ENCODE data around the gene DCAF12L2. TPM values are rescaled to one million over a fixed set of nuclear protein-coding genes. Genes with fewer than 3 reads are reported as not detected.
"Not testable (repeated sequence)": the region's sequence is repeated elsewhere in the genome, so short reads cannot be mapped to it uniquely, and the experiment has no call there.

DCAF12L2 gene
- total RNA-seq: 12.0 TPM

GRCh38 chrX:126165721-126166461 lies at the start of gene DCAF12L2:
DCAF12L2 (minus strand) TSS chrX:126166289; CDS start chrX:126165924, 365 bp downstream.
- H3K9me3 ChIP-seq (ENCODE audit: control insufficient read depth in 3 of 3, low read length in 3 of 3): no peaks in the 10 kb centered on the region
- H3K4me1 ChIP-seq (ENCODE audit: control insufficient read depth in 3 of 3, insufficient read depth in 3 of 3, low read length in 3 of 3): no peaks in the 10 kb centered on the region
- no peaks in the 10 kb centered on the region for H3K27me3 ChIP-seq (ENCODE audit: control insufficient read depth in 3 of 3, insufficient read depth in 3 of 3, low read length in 3 of 3)
- H3K4me3 ChIP-seq (ENCODE audit: low read length in 3 of 3): peak within 1 kb of the TSS in 1 of 3 donors; percentile 14
- H3K36me3 ChIP-seq (ENCODE audit: control insufficient read depth in 3 of 3, insufficient read depth in 3 of 3, low read length in 3 of 3): no peaks in the 10 kb centered on the region
- H3K27ac ChIP-seq (ENCODE audit: low read depth, low read length): no peak within 1 kb of the TSS
- no peak within 1 kb of the TSS for H3K9ac ChIP-seq (ENCODE audit: low read depth in 1 of 3, low read length in 3 of 3)

GRCh38 chrX:126190888-126191287 lies 24.8 kb upstream of the DCAF12L2 start:
- not testable (repeated sequence) for H3K4me1 ChIP-seq (ENCODE audit: control insufficient read depth in 3 of 3, insufficient read depth in 3 of 3, low read length in 3 of 3); H3K27me3 ChIP-seq (ENCODE audit: control insufficient read depth in 3 of 3, insufficient read depth in 3 of 3, low read length in 3 of 3); H3K36me3 ChIP-seq (ENCODE audit: control insufficient read depth in 3 of 3, insufficient read depth in 3 of 3, low read length in 3 of 3); H3K27ac ChIP-seq (ENCODE audit: low read depth, low read length); H3K4me3 ChIP-seq (ENCODE audit: low read length in 3 of 3); H3K9ac ChIP-seq (ENCODE audit: low read depth in 1 of 3, low read length in 3 of 3); H3K9me3 ChIP-seq (ENCODE audit: control insufficient read depth in 3 of 3, low read length in 3 of 3)

- Histone ChIP-seq H3K27ac (ENCODE audit: low read depth, low read length) (no peak overlapping the region), H3K36me3 (ENCODE audit: control insufficient read depth in 3 of 3, insufficient read depth in 3 of 3, low read length in 3 of 3) (no peaks in the 10 kb centered on the region), H3K4me3 (ENCODE audit: low read length in 3 of 3) (no peak overlapping the region)
Observed at GRCh38 chrX:126177133-126177840, 11.2 kb upstream of the DCAF12L2 start.

GRCh38 chrX:126170720-126171119 lies 4.6 kb upstream of the DCAF12L2 start:
- H3K9ac ChIP-seq (ENCODE audit: low read depth in 1 of 3, low read length in 3 of 3): no peak overlapping the region
- no peak overlapping the region for H3K4me3 ChIP-seq (ENCODE audit: low read length in 3 of 3)
- no peaks in the 10 kb centered on the region for H3K27me3 ChIP-seq (ENCODE audit: control insufficient read depth in 3 of 3, insufficient read depth in 3 of 3, low read length in 3 of 3)
- H3K4me1 ChIP-seq (ENCODE audit: control insufficient read depth in 3 of 3, insufficient read depth in 3 of 3, low read length in 3 of 3): no peaks in the 10 kb centered on the region
- H3K9me3 ChIP-seq (ENCODE audit: control insufficient read depth in 3 of 3, low read length in 3 of 3): no peaks in the 10 kb centered on the region
- H3K36me3 ChIP-seq (ENCODE audit: control insufficient read depth in 3 of 3, insufficient read depth in 3 of 3, low read length in 3 of 3): no peaks in the 10 kb centered on the region
- H3K27ac ChIP-seq (ENCODE audit: low read depth, low read length): no peak overlapping the region

More at GRCh38 chrX:126177133-126177840, 11.2 kb upstream of the DCAF12L2 start:
- Histone ChIP-seq H3K9me3 (ENCODE audit: control insufficient read depth in 3 of 3, low read length in 3 of 3) (no peaks in the 10 kb centered on the region), H3K4me1 (ENCODE audit: control insufficient read depth in 3 of 3, insufficient read depth in 3 of 3, low read length in 3 of 3) (no peaks in the 10 kb centered on the region), H3K27me3 (ENCODE audit: control insufficient read depth in 3 of 3, insufficient read depth in 3 of 3, low read length in 3 of 3) (no peaks in the 10 kb centered on the region), H3K9ac (ENCODE audit: low read depth in 1 of 3, low read length in 3 of 3) (no peak overlapping the region)

- Histone ChIP-seq H3K9ac (ENCODE audit: low read depth in 1 of 3, low read length in 3 of 3) (no peak overlapping the region), H3K27ac (ENCODE audit: low read depth, low read length) (no peak overlapping the region), H3K4me3 (ENCODE audit: low read length in 3 of 3) (no peak overlapping the region), H3K36me3 (ENCODE audit: control insufficient read depth in 3 of 3, insufficient read depth in 3 of 3, low read length in 3 of 3) (no peaks in the 10 kb centered on the region), H3K9me3 (ENCODE audit: control insufficient read depth in 3 of 3, low read length in 3 of 3) (no peaks in the 10 kb centered on the region), H3K4me1 (ENCODE audit: control insufficient read depth in 3 of 3, insufficient read depth in 3 of 3, low read length in 3 of 3) (no peaks in the 10 kb centered on the region), H3K27me3 (ENCODE audit: control insufficient read depth in 3 of 3, insufficient read depth in 3 of 3, low read length in 3 of 3) (no peaks in the 10 kb centered on the region)
Observed at GRCh38 chrX:126167560-126167959, 1.5 kb upstream of the DCAF12L2 start.

GRCh38 chrX:126165401-126165720 lies 728 bp downstream of the DCAF12L2 start:
- H3K4me1 ChIP-seq (ENCODE audit: control insufficient read depth in 3 of 3, insufficient read depth in 3 of 3, low read length in 3 of 3): no peaks in the 10 kb centered on the region
- peak overlapping the region in 1 of 3 donors; percentile 14 for H3K4me3 ChIP-seq (ENCODE audit: low read length in 3 of 3)
- no peaks in the 10 kb centered on the region for H3K27me3 ChIP-seq (ENCODE audit: control insufficient read depth in 3 of 3, insufficient read depth in 3 of 3, low read length in 3 of 3)
- H3K36me3 ChIP-seq (ENCODE audit: control insufficient read depth in 3 of 3, insufficient read depth in 3 of 3, low read length in 3 of 3): no peaks in the 10 kb centered on the region
- no peak overlapping the region for H3K9ac ChIP-seq (ENCODE audit: low read depth in 1 of 3, low read length in 3 of 3)
- H3K27ac ChIP-seq (ENCODE audit: low read depth, low read length): no peak overlapping the region
- no peaks in the 10 kb centered on the region for H3K9me3 ChIP-seq (ENCODE audit: control insufficient read depth in 3 of 3, low read length in 3 of 3)

GRCh38 chrX:126164689-126165400 lies 1.2 kb downstream of the DCAF12L2 start:
- Histone ChIP-seq H3K4me1 (ENCODE audit: control insufficient read depth in 3 of 3, insufficient read depth in 3 of 3, low read length in 3 of 3) (no peaks in the 10 kb centered on the region), H3K27ac (ENCODE audit: low read depth, low read length) (no peak overlapping the region), H3K36me3 (ENCODE audit: control insufficient read depth in 3 of 3, insufficient read depth in 3 of 3, low read length in 3 of 3) (no peaks in the 10 kb centered on the region), H3K4me3 (ENCODE audit: low read length in 3 of 3) (no peak overlapping the region), H3K9me3 (ENCODE audit: control insufficient read depth in 3 of 3, low read length in 3 of 3) (no peaks in the 10 kb centered on the region), H3K27me3 (ENCODE audit: control insufficient read depth in 3 of 3, insufficient read depth in 3 of 3, low read length in 3 of 3) (no peaks in the 10 kb centered on the region), H3K9ac (ENCODE audit: low read depth in 1 of 3, low read length in 3 of 3) (no peak overlapping the region)

GRCh38 chrX:126164226-126164625 lies 1.9 kb downstream of the DCAF12L2 start:
- Histone ChIP-seq H3K27me3 (ENCODE audit: control insufficient read depth in 3 of 3, insufficient read depth in 3 of 3, low read length in 3 of 3) (no peaks in the 10 kb centered on the region), H3K27ac (ENCODE audit: low read depth, low read length) (no peak overlapping the region), H3K4me3 (ENCODE audit: low read length in 3 of 3) (no peak overlapping the region), H3K4me1 (ENCODE audit: control insufficient read depth in 3 of 3, insufficient read depth in 3 of 3, low read length in 3 of 3) (no peaks in the 10 kb centered on the region), H3K9me3 (ENCODE audit: control insufficient read depth in 3 of 3, low read length in 3 of 3) (no peaks in the 10 kb centered on the region), H3K36me3 (ENCODE audit: control insufficient read depth in 3 of 3, insufficient read depth in 3 of 3, low read length in 3 of 3) (no peaks in the 10 kb centered on the region), H3K9ac (ENCODE audit: low read depth in 1 of 3, low read length in 3 of 3) (no peak overlapping the region)

- no peaks in the 10 kb centered on the region for H3K36me3 ChIP-seq (ENCODE audit: control insufficient read depth in 3 of 3, insufficient read depth in 3 of 3, low read length in 3 of 3)
- no peak overlapping the region for H3K27ac ChIP-seq (ENCODE audit: low read depth, low read length)
Observed at GRCh38 chrX:126141014-126141413, 25.1 kb downstream of the DCAF12L2 start.

GRCh38 chrX:126137899-126138298 lies 28.2 kb downstream of the DCAF12L2 start:
- H3K9ac ChIP-seq (ENCODE audit: low read depth in 1 of 3, low read length in 3 of 3): no peak overlapping the region
- H3K36me3 ChIP-seq (ENCODE audit: control insufficient read depth in 3 of 3, insufficient read depth in 3 of 3, low read length in 3 of 3): no peaks in the 10 kb centered on the region
- H3K4me1 ChIP-seq (ENCODE audit: control insufficient read depth in 3 of 3, insufficient read depth in 3 of 3, low read length in 3 of 3): no peaks in the 10 kb centered on the region
- no peak overlapping the region for H3K27ac ChIP-seq (ENCODE audit: low read depth, low read length)
- H3K9me3 ChIP-seq (ENCODE audit: control insufficient read depth in 3 of 3, low read length in 3 of 3): no peaks in the 10 kb centered on the region
- no peak overlapping the region for H3K4me3 ChIP-seq (ENCODE audit: low read length in 3 of 3)
- no peaks in the 10 kb centered on the region for H3K27me3 ChIP-seq (ENCODE audit: control insufficient read depth in 3 of 3, insufficient read depth in 3 of 3, low read length in 3 of 3)

More at GRCh38 chrX:126141014-126141413, 25.1 kb downstream of the DCAF12L2 start:
- no peak overlapping the region for H3K9ac ChIP-seq (ENCODE audit: low read depth in 1 of 3, low read length in 3 of 3)
- no peaks in the 10 kb centered on the region for H3K9me3 ChIP-seq (ENCODE audit: control insufficient read depth in 3 of 3, low read length in 3 of 3)
- H3K4me1 ChIP-seq (ENCODE audit: control insufficient read depth in 3 of 3, insufficient read depth in 3 of 3, low read length in 3 of 3): no peaks in the 10 kb centered on the region
- no peak overlapping the region for H3K4me3 ChIP-seq (ENCODE audit: low read length in 3 of 3)
- no peaks in the 10 kb centered on the region for H3K27me3 ChIP-seq (ENCODE audit: control insufficient read depth in 3 of 3, insufficient read depth in 3 of 3, low read length in 3 of 3)
